Panc1 (cell line): Measurements from ENCODE around the gene DUSP9. TPM values are rescaled to one million over a fixed set of nuclear protein-coding genes. Genes with fewer than 3 reads are reported as not detected.

Experiments used
- ATAC-seq: fragments of 200-7000 bp; cut with Tn5 transposase; 2 replicates; pipeline ENCODE4 v1.9.1; 2020; ENCODE audit warnings: mild to moderate bottlenecking, moderate library complexity
- BruUV-seq: library from RNA; stranded (reverse); fragments of 400-500 nt; replicated peaks from 2 replicates; lab custom pipeline; 2021; lab: Mats Ljungman, UMichigan
- CTCF ChIA-PET: fragments of 300-600 bp; sonication (Branson Sonifier 250); formaldehyde crosslinking; loops from one replicate; lab custom pipeline; 2022; ENCODE audit warnings: antibody characterized with exemption; lab: Charles Lee
- POLR2A ChIA-PET: fragments of 300-600 bp; sonication (Branson Sonifier 250); formaldehyde crosslinking; loops from one replicate; lab custom pipeline; 2022; ENCODE audit warnings: antibody characterized with exemption; lab: Charles Lee
- DNase-seq: peaks from one replicate; pipeline ENCODE4 v3.0.0-alpha.2; 2010; ENCODE audit warnings: low read depth, low spot score
- H3K27ac ChIP-seq: 2 replicates; pipeline ENCODE4 v1.5.1; 2011; ENCODE audit warnings: mild to moderate bottlenecking, low read length, inconsistent platforms
- H3K27me3 ChIP-seq: fragments of 200-500 bp; sonication (Bioruptor generic); 2 replicates; pipeline ENCODE4 v1.6.0; 2014; ENCODE audit warnings: low read length, inconsistent platforms; ENCODE audit not compliant: control insufficient read depth, insufficient read depth
- H3K36me3 ChIP-seq: fragments of 200-500 bp; sonication (Bioruptor generic); 2 replicates; pipeline ENCODE4 v1.5.1; 2014; ENCODE audit warnings: inconsistent platforms, mild to moderate bottlenecking, low read length, moderate library complexity; ENCODE audit not compliant: control insufficient read depth, insufficient read depth
- H3K4me1 ChIP-seq: 2 replicates; pipeline ENCODE4 v1.5.1; 2011; ENCODE audit warnings: inconsistent platforms, mild to moderate bottlenecking, low read length, moderate library complexity; ENCODE audit not compliant: control insufficient read depth, insufficient read depth
- H3K4me3 ChIP-seq, 2 experiments: 2 replicates each; pipeline ENCODE4 v1.5.1; 2011 to 2012; ENCODE audit warnings: low read depth in 2 of 2, low read length in 2 of 2, mild to moderate bottlenecking in 2 of 2, inconsistent platforms in 1 of 2, moderate library complexity in 1 of 2
- H3K9me3 ChIP-seq: fragments of 200-500 bp; sonication (Bioruptor generic); 2 replicates; pipeline ENCODE4 v1.5.1; 2014; ENCODE audit warnings: low read depth, mild to moderate bottlenecking, inconsistent platforms, low read length, moderate library complexity; ENCODE audit not compliant: control insufficient read depth, insufficient read depth
- POLR2AphosphoS5 ChIP-seq: IDR thresholded peaks from 2 replicates; pipeline ENCODE4 v1.6.1; 2012; ENCODE audit warnings: mild to moderate bottlenecking, low read depth, low read length, moderate library complexity
- SIN3A ChIP-seq: IDR thresholded peaks from 2 replicates; pipeline ENCODE4 v1.6.1; 2012; ENCODE audit warnings: low read depth, mild to moderate bottlenecking, low read length, moderate library complexity, borderline replicate concordance; ENCODE audit not compliant: insufficient read depth
- TCF7L2 ChIP-seq: IDR thresholded peaks from 2 replicates; pipeline ENCODE4 v1.6.1; 2011; ENCODE audit warnings: mild to moderate bottlenecking, low read depth, low read length, inconsistent platforms
- in situ Hi-C: cut with HindIII; loops from 2 replicates; pipeline ENCODE4 v1.10.0; 2016; ENCODE audit warnings: low sequenced_read_pairs, low pct_unique_long_range_greater_than_20kb
- intact Hi-C: fragments of 100-400 bp; cut with micrococcal nuclease; formaldehyde crosslinking; loops from one replicate; pipeline ENCODE4 v1.10.0; 2022; ENCODE audit not compliant: unreplicated experiment
- total RNA-seq: library from RNA; stranded (reverse); gene quantifications from one replicate; pipeline ENCODE4 v1.2.1, GENCODE V29; 2021; ENCODE audit not compliant: unreplicated experiment
- TF ChIP-seq, protein P1 (sequence below): fragments of 450-650 bp; IDR thresholded peaks from 2 replicates; pipeline ENCODE4 v1.5.1; 2017; ENCODE audit warnings: mild to moderate bottlenecking
- TF ChIP-seq, protein P2 (sequence below), 2 experiments: IDR thresholded peaks; 2 replicates each; pipeline ENCODE4 v1.6.1; 2011 to 2012; ENCODE audit warnings: low read depth in 2 of 2, control low read depth in 1 of 2, low read length in 1 of 2, mild to moderate bottlenecking in 1 of 2, moderate library complexity in 1 of 2; ENCODE audit not compliant: insufficient read depth in 1 of 2

DUSP9 gene
- total RNA-seq, 1 experiment from 2014 or later, result 7.1 TPM

DNA sequence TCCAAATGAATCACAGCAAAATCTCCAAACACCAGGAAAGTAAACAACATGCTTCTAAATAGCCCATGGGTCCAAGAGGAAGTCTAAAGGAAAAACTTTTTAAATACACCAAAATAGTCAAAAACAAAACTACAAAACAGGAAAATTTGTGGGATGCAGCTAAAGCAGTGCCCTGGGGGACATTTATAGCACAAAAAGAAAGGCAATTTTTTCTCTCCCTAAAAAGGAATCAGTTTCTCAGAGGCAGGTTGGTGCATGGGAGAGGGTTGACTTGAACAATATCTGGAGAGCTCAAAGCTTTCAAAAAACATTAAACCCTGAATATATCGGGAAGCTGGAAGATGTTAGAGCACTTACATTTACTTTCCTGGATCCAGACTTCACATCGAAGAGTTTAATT lies 15.7 kb upstream of the DUSP9 start:
- H3K9me3 ChIP-seq, result no peaks in the 10 kb centered on the region
- H3K36me3 ChIP-seq, result no peaks in the 10 kb centered on the region
- in situ Hi-C loops, result no loop called here
- H3K4me3 ChIP-seq, result no peak overlapping the region
- ChIA-PET POLR2A (no interaction called here), CTCF (interaction anchor here (0.7 kb wide), 1 partner anchor 77 kb away, joined by 3 read pairs; no protein-coding TSS in a partner anchor)
- H3K4me1 ChIP-seq, result no peaks in the 10 kb centered on the region
- DNase-seq (no peak), ATAC-seq (no peak)
- intact Hi-C loops, result no loop called here
- TF ChIP-seq SIN3A (no peak), TCF7L2 (no peak), POLR2AphosphoS5 (no peak)
- TF ChIP-seq, protein P1, sequence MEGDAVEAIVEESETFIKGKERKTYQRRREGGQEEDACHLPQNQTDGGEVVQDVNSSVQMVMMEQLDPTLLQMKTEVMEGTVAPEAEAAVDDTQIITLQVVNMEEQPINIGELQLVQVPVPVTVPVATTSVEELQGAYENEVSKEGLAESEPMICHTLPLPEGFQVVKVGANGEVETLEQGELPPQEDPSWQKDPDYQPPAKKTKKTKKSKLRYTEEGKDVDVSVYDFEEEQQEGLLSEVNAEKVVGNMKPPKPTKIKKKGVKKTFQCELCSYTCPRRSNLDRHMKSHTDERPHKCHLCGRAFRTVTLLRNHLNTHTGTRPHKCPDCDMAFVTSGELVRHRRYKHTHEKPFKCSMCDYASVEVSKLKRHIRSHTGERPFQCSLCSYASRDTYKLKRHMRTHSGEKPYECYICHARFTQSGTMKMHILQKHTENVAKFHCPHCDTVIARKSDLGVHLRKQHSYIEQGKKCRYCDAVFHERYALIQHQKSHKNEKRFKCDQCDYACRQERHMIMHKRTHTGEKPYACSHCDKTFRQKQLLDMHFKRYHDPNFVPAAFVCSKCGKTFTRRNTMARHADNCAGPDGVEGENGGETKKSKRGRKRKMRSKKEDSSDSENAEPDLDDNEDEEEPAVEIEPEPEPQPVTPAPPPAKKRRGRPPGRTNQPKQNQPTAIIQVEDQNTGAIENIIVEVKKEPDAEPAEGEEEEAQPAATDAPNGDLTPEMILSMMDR, result no peak
- TF ChIP-seq, protein P2, sequence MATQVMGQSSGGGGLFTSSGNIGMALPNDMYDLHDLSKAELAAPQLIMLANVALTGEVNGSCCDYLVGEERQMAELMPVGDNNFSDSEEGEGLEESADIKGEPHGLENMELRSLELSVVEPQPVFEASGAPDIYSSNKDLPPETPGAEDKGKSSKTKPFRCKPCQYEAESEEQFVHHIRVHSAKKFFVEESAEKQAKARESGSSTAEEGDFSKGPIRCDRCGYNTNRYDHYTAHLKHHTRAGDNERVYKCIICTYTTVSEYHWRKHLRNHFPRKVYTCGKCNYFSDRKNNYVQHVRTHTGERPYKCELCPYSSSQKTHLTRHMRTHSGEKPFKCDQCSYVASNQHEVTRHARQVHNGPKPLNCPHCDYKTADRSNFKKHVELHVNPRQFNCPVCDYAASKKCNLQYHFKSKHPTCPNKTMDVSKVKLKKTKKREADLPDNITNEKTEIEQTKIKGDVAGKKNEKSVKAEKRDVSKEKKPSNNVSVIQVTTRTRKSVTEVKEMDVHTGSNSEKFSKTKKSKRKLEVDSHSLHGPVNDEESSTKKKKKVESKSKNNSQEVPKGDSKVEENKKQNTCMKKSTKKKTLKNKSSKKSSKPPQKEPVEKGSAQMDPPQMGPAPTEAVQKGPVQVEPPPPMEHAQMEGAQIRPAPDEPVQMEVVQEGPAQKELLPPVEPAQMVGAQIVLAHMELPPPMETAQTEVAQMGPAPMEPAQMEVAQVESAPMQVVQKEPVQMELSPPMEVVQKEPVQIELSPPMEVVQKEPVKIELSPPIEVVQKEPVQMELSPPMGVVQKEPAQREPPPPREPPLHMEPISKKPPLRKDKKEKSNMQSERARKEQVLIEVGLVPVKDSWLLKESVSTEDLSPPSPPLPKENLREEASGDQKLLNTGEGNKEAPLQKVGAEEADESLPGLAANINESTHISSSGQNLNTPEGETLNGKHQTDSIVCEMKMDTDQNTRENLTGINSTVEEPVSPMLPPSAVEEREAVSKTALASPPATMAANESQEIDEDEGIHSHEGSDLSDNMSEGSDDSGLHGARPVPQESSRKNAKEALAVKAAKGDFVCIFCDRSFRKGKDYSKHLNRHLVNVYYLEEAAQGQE (IDR thresholded peaks at IDR 0.05; ENCODE audit: insufficient read depth in 1 of 2, low read depth in 2 of 2, low read length in 1 of 2), result no peak
- H3K27me3 ChIP-seq, result no peaks in the 10 kb centered on the region
- BruUV-seq, result no TSS peak
- no peak overlapping the region for H3K27ac ChIP-seq

DNA sequence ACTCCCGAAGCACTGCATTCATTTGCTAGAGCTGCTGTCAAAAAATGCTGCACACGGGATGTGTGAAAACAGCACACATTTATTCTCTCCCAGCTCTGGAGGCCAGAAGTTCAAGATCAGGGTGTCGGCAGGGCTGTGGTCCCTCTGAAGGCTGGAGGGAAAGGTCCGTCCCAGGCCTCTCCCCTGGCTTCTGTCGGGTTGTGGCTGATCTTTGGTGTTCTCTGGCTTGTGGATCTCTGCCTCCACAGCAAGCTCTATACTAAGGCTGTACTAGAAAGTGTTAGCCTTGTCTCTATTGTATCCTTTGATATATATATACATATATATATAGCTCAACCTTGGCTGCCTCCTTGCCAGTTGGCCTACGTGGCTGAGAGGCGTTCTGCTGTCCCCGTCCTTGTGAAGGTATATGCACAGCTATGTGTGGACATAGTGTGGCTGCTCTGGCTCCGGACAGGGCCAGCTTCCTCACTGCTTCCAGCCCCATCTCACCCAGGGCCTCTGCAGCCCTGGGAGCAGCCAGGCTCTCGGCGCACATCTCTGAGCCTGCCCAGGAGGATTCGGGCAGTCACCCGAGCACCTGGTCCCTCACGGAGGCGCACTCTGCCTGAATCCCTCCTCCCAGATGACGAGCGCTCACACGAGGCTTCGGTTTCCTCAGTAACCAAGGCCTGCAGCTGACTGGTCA lies 15.0 kb upstream of the DUSP9 start:
- no peaks in the 10 kb centered on the region for H3K4me1 ChIP-seq
- no peak overlapping the region for H3K4me3 ChIP-seq
- POLR2A ChIA-PET, result no interaction called here
- TF ChIP-seq, protein P2 (IDR thresholded peaks at IDR 0.05; ENCODE audit: insufficient read depth in 1 of 2, low read depth in 2 of 2, low read length in 1 of 2), result no peak
- no peak for TF ChIP-seq TCF7L2
- TF ChIP-seq, protein P1, result no peak
- H3K9me3 ChIP-seq, result no peaks in the 10 kb centered on the region
- BruUV-seq, result no TSS peak
- intact Hi-C loops, result no loop called here
- H3K36me3 ChIP-seq, result no peaks in the 10 kb centered on the region
- DNase-seq (no peak), ATAC-seq (no peak)
- in situ Hi-C loops, result no loop called here
- CTCF ChIA-PET, result interaction anchor here (0.7 kb wide), 1 partner anchor 76 kb away, joined by 3 read pairs; no protein-coding TSS in a partner anchor
- H3K27me3 ChIP-seq, result no peaks in the 10 kb centered on the region
- H3K27ac ChIP-seq, result no peak overlapping the region
